K562 (cell line): ENCODE data around the gene DLGAP1. TPM values are rescaled to one million over a fixed set of nuclear protein-coding genes. Genes with fewer than 3 reads are reported as not detected.
A peak's percentile ranks its signal among the peaks of the same experiment; 100 is the strongest.

Source experiments
- AFF1 ChIP-seq, 2 experiments: fragments of 450-650 bp; IDR thresholded peaks; 2 replicates each; pipeline ENCODE4 v1.6.1; 2018; ENCODE audit warnings: mild to moderate bottlenecking in 2 of 2, low read depth in 1 of 2; ENCODE audit not compliant: partially characterized antibody in 2 of 2
- CBX5 ChIP-seq: IDR thresholded peaks from 2 replicates; pipeline ENCODE4 v1.6.1; 2014; ENCODE audit warnings: low read depth, borderline replicate concordance
- EP400 ChIP-seq: fragments of 450-650 bp; IDR thresholded peaks from 2 replicates; pipeline ENCODE4 v1.6.1; 2017; ENCODE audit warnings: antibody characterized with exemption, mild to moderate bottlenecking, moderate library complexity
- JUN ChIP-seq, 2 experiments: sonication (generic) in 1 of 2; formaldehyde crosslinking in 1 of 2; IDR thresholded peaks; 2 replicates each; pipeline versions ENCODE4 v1.6.1 to v1.8.0; 2012 to 2022; ENCODE audit warnings: borderline replicate concordance in 2 of 2, mild to moderate bottlenecking in 2 of 2, improper control_type of control experiment in 1 of 2, low read depth in 1 of 2, low read length in 1 of 2, missing genetic modification reagents in 1 of 2
- SLC30A9 ChIP-seq: fragments of 250-450 bp; sonication (Bioruptor Pico); IDR thresholded peaks from 2 replicates; pipeline ENCODE4 v1.8.0; 2022; ENCODE audit warnings: mild to moderate bottlenecking, moderate library complexity
- SMC3 ChIP-seq: conservative IDR thresholded peaks from 2 replicates; pipeline ENCODE4 v1.6.1; 2011; ENCODE audit warnings: low read depth, low read length, improper control_type of control experiment; ENCODE audit not compliant: insufficient read depth
- STAT5B ChIP-seq: fragments of 250-450 bp; sonication (Bioruptor Pico); IDR thresholded peaks from 2 replicates; pipeline ENCODE4 v1.8.0; 2021; ENCODE audit warnings: mild to moderate bottlenecking, inconsistent platforms
- TEAD4 ChIP-seq, 2 experiments: sonication (generic) in 1 of 2; formaldehyde crosslinking in 1 of 2; IDR thresholded peaks; 2 replicates each; pipeline versions ENCODE4 v1.6.1 to v1.8.0; 2012 to 2022; ENCODE audit warnings: borderline replicate concordance in 1 of 2, inconsistent platforms in 1 of 2, low read length in 1 of 2, mild to moderate bottlenecking in 1 of 2, missing genetic modification reagents in 1 of 2
- TRIM28 ChIP-seq: fragments of 450-650 bp; IDR thresholded peaks from 2 replicates; pipeline ENCODE4 v1.6.1; 2017
- USF2 ChIP-seq: sonication (generic); formaldehyde crosslinking; IDR thresholded peaks from 2 replicates; pipeline ENCODE4 v1.5.0; 2020; ENCODE audit warnings: missing genetic modification reagents
- ZHX1 ChIP-seq: fragments of 150-350 bp; conservative IDR thresholded peaks from 2 replicates; pipeline ENCODE4 v1.6.1; 2014; ENCODE audit warnings: low read length
- ZNF449 ChIP-seq: fragments of 250-450 bp; sonication (Bioruptor Pico); IDR thresholded peaks from 2 replicates; pipeline ENCODE4 v1.8.0; 2022; ENCODE audit warnings: moderate library complexity, mild to moderate bottlenecking, inconsistent platforms
- ZSCAN29 ChIP-seq: fragments of 450-650 bp; IDR thresholded peaks from 2 replicates; pipeline ENCODE4 v1.6.1; 2017
- polyA plus RNA-seq, 8 experiments: library from polyadenylated mRNA; depleted of rRNA in 4 of 8; stranded (reverse) in 5 of 8; unstranded in 3 of 8; fragments of >200 nt; fragmentation: Nextera tagmentation in 2 of 8; fragmentation: Illumina TruSeq in 1 of 8; extraction: Ambion mirVana in 2 of 8; extraction: Trizol in 1 of 8; gene quantifications; 2 replicates each; pipeline versions ENCODE4 v1.2.1 to v1.2.3, GENCODE V29; 2011 to 2014; ENCODE audit warnings: inconsistent platforms in 1 of 8, missing spikeins in 1 of 8
- total RNA-seq, 7 experiments: library from RNA; depleted of rRNA in 6 of 7; stranded (reverse); fragments of >200 nt in 6 of 7; fragmentation: Illumina TruSeq in 2 of 7; extraction: Trizol in 2 of 7; gene quantifications; 2 replicates each; pipeline versions ENCODE4 v1.2.1 to v1.2.3, GENCODE V29; 2011 to 2021; ENCODE audit warnings: low replicate concordance in 1 of 7
- TF ChIP-seq, protein P1 (sequence below), 2 experiments: IDR thresholded peaks; 2 replicates each; pipeline ENCODE4 v1.6.1; 2011; ENCODE audit warnings: borderline replicate concordance in 1 of 2, control low read depth in 1 of 2, low read depth in 1 of 2, low read length in 1 of 2, mild to moderate bottlenecking in 1 of 2, mixed read lengths in 1 of 2, moderate library complexity in 1 of 2; ENCODE audit not compliant: insufficient read depth in 1 of 2, insufficient read length in 1 of 2, poor library complexity in 1 of 2, severe bottlenecking in 1 of 2; ENCODE audit errors: extremely low read depth in 1 of 2

Gene DLGAP1
- total and polyA plus RNA-seq, 9 of the 15 experiments (the other 6 are each of a cell fraction or from before 2014, with no cell fraction given) = 0.04 to 0.22 (median 0.08) TPM

- TF ChIP-seq JUN (IDR thresholded peaks at IDR 0.05; ENCODE audit: borderline replicate concordance, low read depth, low read length) = peak; percentile 95
- TF ChIP-seq JUN (CRISPR knock-in tag; IDR thresholded peaks at IDR 0.05; ENCODE audit: borderline replicate concordance) = peak; percentile 75; the same call in 1 of the 2 replicates
- TF ChIP-seq, protein P1, sequence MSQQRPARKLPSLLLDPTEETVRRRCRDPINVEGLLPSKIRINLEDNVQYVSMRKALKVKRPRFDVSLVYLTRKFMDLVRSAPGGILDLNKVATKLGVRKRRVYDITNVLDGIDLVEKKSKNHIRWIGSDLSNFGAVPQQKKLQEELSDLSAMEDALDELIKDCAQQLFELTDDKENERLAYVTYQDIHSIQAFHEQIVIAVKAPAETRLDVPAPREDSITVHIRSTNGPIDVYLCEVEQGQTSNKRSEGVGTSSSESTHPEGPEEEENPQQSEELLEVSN (IDR thresholded peaks at IDR 0.05; ENCODE audit: borderline replicate concordance in 1 of 2, extremely low read depth in 1 of 2, insufficient read depth in 1 of 2, insufficient read length in 1 of 2, low read depth in 1 of 2, low read length in 1 of 2, poor library complexity in 1 of 2, severe bottlenecking in 1 of 2) = peak in 1 of 2 experiments; percentile 25
- TF ChIP-seq TRIM28 = no peak
- no peak for TF ChIP-seq STAT5B (CRISPR knock-in tag)
- peak; percentile 80 for TF ChIP-seq TEAD4 (IDR thresholded peaks at IDR 0.05; ENCODE audit: low read length)
- TF ChIP-seq TEAD4 (CRISPR knock-in tag; IDR thresholded peaks at IDR 0.05; ENCODE audit: borderline replicate concordance) = no peak
- TF ChIP-seq ZSCAN29 = no peak
- no peak for TF ChIP-seq SMC3
- peak; percentile 61; the same call in 1 of the 2 replicates for TF ChIP-seq ZHX1
- no peak for TF ChIP-seq EP400
- TF ChIP-seq USF2 (CRISPR knock-in tag) = no peak
- peak; percentile 44; the same call in 1 of the 2 replicates for TF ChIP-seq ZNF449 (CRISPR knock-in tag)
- TF ChIP-seq CBX5 = no peak
- no peak for TF ChIP-seq SLC30A9 (CRISPR knock-in tag)
- TF ChIP-seq AFF1 (IDR thresholded peaks at IDR 0.05; ENCODE audit: low read depth in 1 of 2, partially characterized antibody in 2 of 2) = no peak
These were observed 859.5 kb downstream of the DLGAP1 start (continued) for GRCh38 chr18:3595369-3596273.
